GM10847 (cell line): Measurements from ENCODE around the gene HNRNPUL1.

Experiments used
- POLR2A ChIP-seq: IDR thresholded peaks from 2 replicates; pipeline ENCODE4 v1.6.1; 2011; ENCODE audit not compliant: insufficient read length; ENCODE audit errors: extremely low read depth

HNRNPUL1 gene

DNA sequence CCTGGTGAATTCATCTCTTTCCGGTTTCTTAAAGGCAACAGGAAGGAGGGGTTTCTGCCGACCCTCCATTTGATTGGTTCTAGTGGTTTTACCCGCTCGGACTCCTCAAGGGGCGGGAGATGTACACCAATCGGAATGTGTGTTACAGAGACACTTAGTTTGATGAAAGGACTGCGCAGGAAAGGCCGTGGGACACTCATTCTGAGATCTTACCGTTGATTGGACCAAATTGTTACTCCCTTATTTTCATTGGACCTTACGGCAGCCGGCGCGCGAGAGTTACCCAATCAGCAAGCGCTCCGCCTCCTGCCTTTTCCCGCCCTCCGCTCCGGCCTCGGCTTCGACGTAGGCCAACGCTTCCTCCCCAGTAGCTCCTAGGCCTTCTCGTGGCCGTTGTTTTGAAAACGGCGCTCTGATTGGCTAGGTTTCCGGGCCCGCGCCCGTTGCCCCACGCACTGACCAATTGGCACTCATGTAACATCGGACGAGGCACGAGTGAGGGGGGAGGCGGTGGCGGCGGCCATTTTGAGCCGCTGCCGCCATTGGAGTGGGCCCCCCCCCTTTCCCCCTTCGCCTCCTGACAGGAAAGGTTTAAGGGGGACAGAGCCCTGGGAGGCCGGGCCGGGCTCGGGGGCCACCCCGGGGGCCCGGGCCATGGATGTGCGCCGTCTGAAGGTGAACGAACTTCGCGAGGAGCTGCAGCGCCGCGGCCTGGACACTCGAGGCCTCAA, at the start of gene HNRNPUL1:
Gene HNRNPUL1 (plus strand): TSS at position 523 of the 731 bp plus-strand sequence. CDS start 132 bp downstream, at position 655.
- TF ChIP-seq POLR2A: peak; percentile 40

GRCh38 chr19:41217741-41218140, 46.4 kb upstream of the HNRNPUL1 start:
- TF ChIP-seq POLR2A: no peak

DNA sequence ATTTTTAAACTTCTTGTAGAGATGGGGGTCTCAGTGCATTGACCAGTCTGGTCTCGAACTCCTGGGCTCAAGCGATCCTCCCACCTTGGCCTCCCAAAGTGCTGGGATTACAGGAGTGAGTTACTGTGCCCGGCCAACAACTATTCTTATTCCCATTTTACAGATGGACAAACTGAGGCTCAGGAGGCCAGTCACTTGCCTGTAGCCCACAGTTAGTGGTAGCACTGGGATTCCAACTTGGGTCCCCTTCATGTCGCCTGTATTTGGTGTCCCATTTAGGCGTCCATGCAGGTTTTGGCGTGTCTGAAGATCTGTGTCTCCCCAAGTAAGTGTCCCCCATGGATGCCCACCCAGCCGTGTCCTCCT, 45.9 kb upstream of the HNRNPUL1 start:
- TF ChIP-seq POLR2A: no peak

- no peak for TF ChIP-seq POLR2A
These were observed 45.3 kb upstream of the HNRNPUL1 start, which contains the start of gene AXL for GRCh38 chr19:41218615-41219507. TSS of gene AXL (plus strand) at chr19:41219223. CDS start at chr19:41219393, 170 bp downstream.

DNA sequence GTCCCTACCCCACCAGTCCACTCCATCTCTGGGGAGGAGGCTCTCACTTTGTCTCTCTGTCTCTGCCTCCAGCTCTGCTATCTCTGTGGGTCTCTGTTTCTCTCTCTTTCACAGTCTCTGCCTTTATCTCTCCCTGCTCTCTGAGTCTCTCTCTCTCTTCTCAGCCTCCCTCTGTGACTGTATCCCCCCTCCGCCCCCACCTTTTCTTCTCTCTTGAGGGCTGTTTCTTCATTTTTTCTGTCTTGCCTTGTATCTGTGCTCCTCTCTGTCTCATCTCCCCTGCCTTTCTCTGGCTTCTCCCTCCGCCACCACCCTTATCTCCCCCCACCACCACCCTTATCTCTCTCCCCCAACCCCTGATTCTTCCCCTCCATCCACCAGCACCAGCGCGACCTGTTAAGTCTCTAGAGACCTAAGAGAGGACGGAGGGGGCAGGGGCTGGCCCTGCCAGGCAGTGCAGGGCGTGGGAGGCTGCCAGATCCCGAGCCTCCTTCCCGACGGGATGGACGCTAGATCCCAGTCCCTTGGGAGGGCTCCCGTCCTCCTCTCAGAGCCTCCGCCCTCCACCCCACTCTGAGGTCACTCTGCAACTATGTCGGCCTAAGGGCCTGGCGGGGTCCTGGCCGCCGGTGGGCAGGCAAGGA, 44.1 kb upstream of the HNRNPUL1 start:
- TF ChIP-seq POLR2A: no peak

DNA sequence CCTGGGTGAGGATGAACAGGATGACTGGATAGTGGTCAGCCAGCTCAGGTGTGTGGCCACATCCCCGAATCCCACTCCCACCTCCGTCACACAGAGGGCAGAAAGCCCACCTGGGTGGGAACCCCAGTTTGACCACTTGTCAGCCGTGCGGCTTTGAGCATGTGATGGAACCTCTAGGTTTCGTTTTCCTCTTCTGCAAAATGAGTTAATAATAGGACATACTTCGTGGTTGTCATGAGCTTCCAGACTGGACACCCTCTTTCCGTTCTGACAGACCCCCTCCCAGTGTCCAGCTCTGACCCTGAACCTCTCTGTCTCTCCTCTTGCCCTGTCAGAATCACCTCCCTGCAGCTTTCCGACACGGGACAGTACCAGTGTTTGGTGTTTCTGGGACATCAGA, 43.4 kb upstream of the HNRNPUL1 start:
- no peak for TF ChIP-seq POLR2A

- TF ChIP-seq POLR2A: no peak
These were observed 42.5 kb upstream of the HNRNPUL1 start for GRCh38 chr19:41221514-41222205.

DNA sequence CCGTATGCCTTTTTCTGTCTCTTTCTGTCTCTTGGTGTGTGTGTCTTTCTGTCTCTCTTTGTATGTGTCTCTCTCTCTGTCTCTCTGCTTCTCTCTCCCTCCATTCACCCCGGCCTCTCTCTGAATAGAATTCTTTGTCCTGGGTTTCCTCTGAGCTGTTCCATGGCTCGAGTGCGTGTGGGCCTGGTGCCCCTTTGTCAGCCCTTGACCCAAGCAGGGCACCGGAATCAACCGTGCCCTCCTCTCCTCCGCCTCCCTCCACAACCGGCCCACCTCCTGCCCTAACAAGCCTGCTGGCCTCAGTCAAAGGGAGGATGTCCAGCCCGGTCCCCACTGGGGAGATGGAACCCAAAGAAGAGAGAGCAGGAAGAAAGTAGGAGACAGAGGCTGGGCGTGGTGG, 41.9 kb upstream of the HNRNPUL1 start:
- no peak for TF ChIP-seq POLR2A

- TF ChIP-seq POLR2A: no peak
These were observed 40.5 kb upstream of the HNRNPUL1 start for GRCh38 chr19:41223431-41224234.

DNA sequence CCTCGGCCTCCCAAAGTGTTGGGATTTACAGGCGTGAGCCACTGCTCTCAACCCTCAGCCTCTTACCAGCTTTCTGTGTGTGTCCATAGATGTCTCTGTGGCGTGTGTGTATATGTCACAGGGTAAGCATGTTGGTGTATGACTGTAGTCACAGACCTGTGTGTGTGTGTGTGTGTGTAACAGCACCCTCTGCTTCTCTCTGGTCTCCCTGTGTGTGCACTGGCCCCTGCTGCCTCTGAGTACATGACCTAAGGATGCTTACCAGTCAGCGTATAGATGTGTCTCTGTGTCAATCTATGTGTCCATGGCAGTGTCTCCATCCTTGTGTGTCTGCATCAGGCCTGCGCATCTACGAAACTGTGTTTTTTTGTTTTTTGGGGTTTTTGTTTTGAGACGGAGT, 39.5 kb upstream of the HNRNPUL1 start:
- no peak for TF ChIP-seq POLR2A

- no peak for TF ChIP-seq POLR2A
These were observed 38.7 kb upstream of the HNRNPUL1 start for GRCh38 chr19:41225238-41226052.

GRCh38 chr19:41226053-41226873, 37.9 kb upstream of the HNRNPUL1 start:
- no peak for TF ChIP-seq POLR2A
